ENCODE data around the gene SCEL.

DNA sequence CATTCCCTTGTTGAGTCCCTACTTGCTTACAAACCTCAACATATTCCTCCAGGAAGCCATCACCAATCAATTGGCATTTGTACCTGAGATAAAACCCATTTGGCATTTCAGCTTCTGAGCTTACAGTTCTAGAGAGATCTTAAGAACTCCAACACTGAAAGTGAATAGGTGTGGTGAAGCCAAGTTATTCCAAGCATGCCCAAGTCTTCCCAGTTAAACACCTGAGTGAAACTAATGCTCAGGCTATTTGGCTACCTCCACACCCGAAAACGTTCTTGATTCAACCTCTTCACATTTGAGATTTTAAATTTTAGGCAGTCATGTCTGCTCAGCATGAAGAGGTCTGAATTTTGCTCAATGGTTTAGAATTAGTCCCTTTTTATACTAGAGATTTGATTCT is 2.5 kb upstream of the SCEL start:
- TF ChIP-seq, protein P1, sequence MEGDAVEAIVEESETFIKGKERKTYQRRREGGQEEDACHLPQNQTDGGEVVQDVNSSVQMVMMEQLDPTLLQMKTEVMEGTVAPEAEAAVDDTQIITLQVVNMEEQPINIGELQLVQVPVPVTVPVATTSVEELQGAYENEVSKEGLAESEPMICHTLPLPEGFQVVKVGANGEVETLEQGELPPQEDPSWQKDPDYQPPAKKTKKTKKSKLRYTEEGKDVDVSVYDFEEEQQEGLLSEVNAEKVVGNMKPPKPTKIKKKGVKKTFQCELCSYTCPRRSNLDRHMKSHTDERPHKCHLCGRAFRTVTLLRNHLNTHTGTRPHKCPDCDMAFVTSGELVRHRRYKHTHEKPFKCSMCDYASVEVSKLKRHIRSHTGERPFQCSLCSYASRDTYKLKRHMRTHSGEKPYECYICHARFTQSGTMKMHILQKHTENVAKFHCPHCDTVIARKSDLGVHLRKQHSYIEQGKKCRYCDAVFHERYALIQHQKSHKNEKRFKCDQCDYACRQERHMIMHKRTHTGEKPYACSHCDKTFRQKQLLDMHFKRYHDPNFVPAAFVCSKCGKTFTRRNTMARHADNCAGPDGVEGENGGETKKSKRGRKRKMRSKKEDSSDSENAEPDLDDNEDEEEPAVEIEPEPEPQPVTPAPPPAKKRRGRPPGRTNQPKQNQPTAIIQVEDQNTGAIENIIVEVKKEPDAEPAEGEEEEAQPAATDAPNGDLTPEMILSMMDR (IDR thresholded peaks at IDR 0.05; ENCODE audit: poor library complexity) = no peak
- TF ChIP-seq EZH2 (IDR thresholded peaks at IDR 0.05; ENCODE audit: borderline replicate concordance) = no peak

Measured in hepatocyte (in vitro differentiated cells).